Smooth muscle cell (in vitro differentiated cells): ENCODE results near the gene CPNE4. TPM values are rescaled to one million over a fixed set of nuclear protein-coding genes. Genes with fewer than 3 reads are reported as not detected.

Source experiments
- DNase-seq: peaks from one replicate; lab custom pipeline; 2025; ENCODE audit not compliant: unreplicated experiment; lab: John Stamatoyannopoulos, UW
- H2AFZ ChIP-seq: fragments of 200-600 bp; sonication (generic); 2 replicates; pipeline ENCODE4 v1.6.0; 2016; ENCODE audit warnings: antibody characterized with exemption, low read depth, mild to moderate bottlenecking
- H3F3A ChIP-seq: fragments of 200-600 bp; sonication (generic); 2 replicates; pipeline ENCODE4 v1.6.0; 2017; ENCODE audit warnings: antibody characterized with exemption, low read depth
- H3K27ac ChIP-seq: fragments of 200-600 bp; sonication (generic); 2 replicates; pipeline ENCODE4 v1.5.1; 2016; ENCODE audit warnings: low read depth, mild to moderate bottlenecking
- H3K27me3 ChIP-seq: fragments of 200-600 bp; sonication (generic); 2 replicates; pipeline ENCODE4 v1.6.1; 2016; ENCODE audit warnings: low read depth, mild to moderate bottlenecking
- H3K36me3 ChIP-seq: fragments of 200-600 bp; sonication (generic); 2 replicates; pipeline ENCODE4 v1.5.1; 2016; ENCODE audit warnings: low read depth
- H3K4me1 ChIP-seq: fragments of 200-600 bp; sonication (generic); 2 replicates; pipeline ENCODE4 v1.5.1; 2016; ENCODE audit warnings: low read depth
- H3K4me2 ChIP-seq: fragments of 200-600 bp; sonication (generic); 2 replicates; pipeline ENCODE4 v1.6.0; 2016; ENCODE audit warnings: mild to moderate bottlenecking
- H3K4me3 ChIP-seq: fragments of 200-600 bp; sonication (generic); 2 replicates; pipeline ENCODE4 v1.5.1; 2016; ENCODE audit warnings: mild to moderate bottlenecking
- H3K79me2 ChIP-seq: fragments of 200-600 bp; sonication (generic); 2 replicates; pipeline ENCODE4 v1.6.0; 2016; ENCODE audit warnings: low read depth, mild to moderate bottlenecking
- H3K9ac ChIP-seq: fragments of 200-600 bp; sonication (generic); 2 replicates; pipeline ENCODE4 v1.6.0; 2016; ENCODE audit warnings: low read depth
- H3K9me3 ChIP-seq: fragments of 200-600 bp; sonication (generic); replicated peaks from 2 replicates; pipeline ENCODE4 v1.5.1; 2016; ENCODE audit warnings: low read depth
- H4K20me1 ChIP-seq: fragments of 200-600 bp; sonication (generic); 2 replicates; pipeline ENCODE4 v1.6.0; 2016; ENCODE audit warnings: low read depth
- WGBS: methylation state at CpG from one replicate; pipeline ENCODE4 v1.1.7; 2016; ENCODE audit warnings: low lambda C conversion rate; 5-methylcytosine and 5-hydroxymethylcytosine counted together
- polyA plus RNA-seq: library from polyadenylated mRNA; unstranded; fragments of >200 nt; fragmentation: Nextera tagmentation; extraction: Ambion mirVana; gene quantifications from 2 replicates; pipeline ENCODE4 v1.2.1, GENCODE V29; 2016
- total RNA-seq: library from RNA; depleted of rRNA; stranded (reverse); fragments of >200 nt; gene quantifications from 2 replicates; pipeline ENCODE4 v1.2.3, GENCODE V29; 2014
- TF ChIP-seq, protein P1 (sequence below): fragments of 200-600 bp; sonication (generic); IDR thresholded peaks from 2 replicates; pipeline ENCODE4 v1.5.1; 2017; ENCODE audit warnings: borderline replicate concordance, mild to moderate bottlenecking, antibody characterized with exemption; ENCODE audit not compliant: insufficient read depth, poor library complexity, severe bottlenecking

The CPNE4 gene
- total and polyA plus RNA-seq, 2 experiments from 2014 or later = 0.05 to 1.6 TPM

GRCh38 chr3:131705099-131705498 lies 329.7 kb downstream of the CPNE4 start:
- Histone ChIP-seq H3K9me3 (no peaks in the 10 kb centered on the region), H3K36me3 (no peaks in the 10 kb centered on the region), H3K9ac (no peak overlapping the region), H2AFZ (no peak overlapping the region), H3F3A (no peaks in the 10 kb centered on the region), H4K20me1 (no peaks in the 10 kb centered on the region), H3K4me1 (no peaks in the 10 kb centered on the region), H3K27me3 (no peaks in the 10 kb centered on the region), H3K4me2 (no peak overlapping the region), H3K4me3 (no peak overlapping the region), H3K79me2 (no peaks in the 10 kb centered on the region), H3K27ac (peak overlapping the region; percentile 71)
- DNase-seq = no peak
- TF ChIP-seq, protein P1, sequence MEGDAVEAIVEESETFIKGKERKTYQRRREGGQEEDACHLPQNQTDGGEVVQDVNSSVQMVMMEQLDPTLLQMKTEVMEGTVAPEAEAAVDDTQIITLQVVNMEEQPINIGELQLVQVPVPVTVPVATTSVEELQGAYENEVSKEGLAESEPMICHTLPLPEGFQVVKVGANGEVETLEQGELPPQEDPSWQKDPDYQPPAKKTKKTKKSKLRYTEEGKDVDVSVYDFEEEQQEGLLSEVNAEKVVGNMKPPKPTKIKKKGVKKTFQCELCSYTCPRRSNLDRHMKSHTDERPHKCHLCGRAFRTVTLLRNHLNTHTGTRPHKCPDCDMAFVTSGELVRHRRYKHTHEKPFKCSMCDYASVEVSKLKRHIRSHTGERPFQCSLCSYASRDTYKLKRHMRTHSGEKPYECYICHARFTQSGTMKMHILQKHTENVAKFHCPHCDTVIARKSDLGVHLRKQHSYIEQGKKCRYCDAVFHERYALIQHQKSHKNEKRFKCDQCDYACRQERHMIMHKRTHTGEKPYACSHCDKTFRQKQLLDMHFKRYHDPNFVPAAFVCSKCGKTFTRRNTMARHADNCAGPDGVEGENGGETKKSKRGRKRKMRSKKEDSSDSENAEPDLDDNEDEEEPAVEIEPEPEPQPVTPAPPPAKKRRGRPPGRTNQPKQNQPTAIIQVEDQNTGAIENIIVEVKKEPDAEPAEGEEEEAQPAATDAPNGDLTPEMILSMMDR = no peak
- WGBS = 36% methylated on average over 1 of the region's 1 CpG

DNA sequence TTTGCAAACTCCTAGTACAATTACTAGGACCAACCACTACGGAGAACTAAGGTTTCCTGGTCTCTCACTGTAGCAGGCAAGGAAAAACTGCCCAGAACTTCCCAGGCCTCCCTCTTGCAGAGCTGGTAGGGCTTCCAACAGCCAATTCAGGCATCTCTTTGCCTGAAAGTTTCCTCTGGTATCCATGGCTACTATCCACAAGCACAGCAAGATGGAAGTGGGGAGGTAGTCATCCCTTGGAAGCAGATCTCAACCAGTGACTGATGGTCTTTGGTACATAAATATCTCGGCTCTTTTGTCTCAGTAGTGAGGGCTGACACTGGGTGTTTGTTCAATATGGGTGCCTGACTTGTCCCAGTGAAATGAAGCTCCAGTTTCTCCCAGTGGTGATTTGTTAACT lies 330.7 kb downstream of the CPNE4 start:
- H3K9ac ChIP-seq = no peak overlapping the region
- H3K9me3 ChIP-seq = no peaks in the 10 kb centered on the region
- no peak overlapping the region for H2AFZ ChIP-seq
- H3K36me3 ChIP-seq = no peaks in the 10 kb centered on the region
- no peaks in the 10 kb centered on the region for H3K4me1 ChIP-seq
- H3K79me2 ChIP-seq = no peaks in the 10 kb centered on the region
- H4K20me1 ChIP-seq = no peaks in the 10 kb centered on the region
- 89% methylated on average over 2 of the region's 2 CpGs for WGBS
- TF ChIP-seq, protein P1 = no peak
- H3K4me3 ChIP-seq = no peak overlapping the region
- no peak overlapping the region for H3K27ac ChIP-seq
- H3F3A ChIP-seq = no peaks in the 10 kb centered on the region
- DNase-seq = no peak
- no peaks in the 10 kb centered on the region for H3K27me3 ChIP-seq
- no peak overlapping the region for H3K4me2 ChIP-seq

DNA sequence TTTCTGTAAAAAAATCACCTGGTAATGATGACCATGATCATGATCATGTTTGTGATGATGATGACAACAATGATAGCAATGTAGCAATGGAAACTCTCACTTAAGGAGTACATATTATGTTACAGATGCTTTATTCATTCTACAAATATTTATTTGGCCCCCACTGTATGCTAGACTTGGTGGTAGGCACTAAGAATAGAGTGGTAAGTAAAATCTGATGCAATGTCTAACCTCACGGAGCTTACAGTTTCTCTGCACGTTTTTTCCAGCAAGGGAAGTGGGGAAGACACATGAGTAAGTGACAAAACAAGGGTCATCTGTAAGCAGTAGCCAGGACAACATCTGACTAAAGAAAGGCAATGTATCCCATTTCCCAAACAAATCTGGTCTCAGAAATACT lies 332.7 kb downstream of the CPNE4 start:
- TF ChIP-seq, protein P1 = no peak
- H3K79me2 ChIP-seq = no peaks in the 10 kb centered on the region
- H3F3A ChIP-seq = no peaks in the 10 kb centered on the region
- no peak overlapping the region for H3K4me3 ChIP-seq
- H3K27ac ChIP-seq = no peak overlapping the region
- H2AFZ ChIP-seq = no peak overlapping the region
- H3K9ac ChIP-seq = no peak overlapping the region
- 57% methylated on average over 2 of the region's 2 CpGs for WGBS
- no peaks in the 10 kb centered on the region for H4K20me1 ChIP-seq
- DNase-seq = no peak
- no peaks in the 10 kb centered on the region for H3K4me1 ChIP-seq
- H3K36me3 ChIP-seq = no peaks in the 10 kb centered on the region
- H3K27me3 ChIP-seq = no peaks in the 10 kb centered on the region
- H3K9me3 ChIP-seq = no peaks in the 10 kb centered on the region
- H3K4me2 ChIP-seq = no peak overlapping the region

DNA sequence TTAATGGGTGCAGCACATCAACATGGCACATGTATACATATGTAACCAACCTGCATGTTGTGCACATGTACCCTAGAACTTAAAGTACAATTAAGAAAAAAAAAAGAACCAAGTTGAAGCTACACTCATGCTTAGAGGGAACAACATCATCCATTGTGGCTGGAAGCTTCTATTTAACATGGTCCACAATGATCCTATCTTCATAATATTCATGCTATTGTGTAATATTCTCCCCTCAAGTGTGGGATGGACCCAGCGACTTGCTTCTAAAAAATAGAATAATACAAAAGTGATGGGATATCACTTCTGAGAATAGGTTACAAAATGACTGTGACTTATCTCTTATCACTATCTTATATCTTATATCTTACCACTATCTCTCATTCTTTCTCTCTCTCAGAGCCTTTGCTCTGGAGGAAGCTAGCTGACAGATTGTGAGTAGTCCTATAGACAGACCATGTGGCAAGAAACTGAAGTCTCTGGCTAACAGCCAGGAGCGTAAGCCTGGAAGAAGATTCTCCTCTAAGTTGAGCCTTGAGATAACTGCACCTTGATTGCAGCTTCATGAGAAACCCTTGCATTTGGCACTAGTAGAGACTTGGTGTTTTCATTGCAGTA lies 333.6 kb downstream of the CPNE4 start:
- H3K4me3 ChIP-seq = no peak overlapping the region
- WGBS = 95% methylated on average over 2 of the region's 2 CpGs
- H3F3A ChIP-seq = no peaks in the 10 kb centered on the region
- H4K20me1 ChIP-seq = no peaks in the 10 kb centered on the region
- no peaks in the 10 kb centered on the region for H3K36me3 ChIP-seq
- H3K9ac ChIP-seq = no peak overlapping the region
- H3K4me1 ChIP-seq = no peaks in the 10 kb centered on the region
- H2AFZ ChIP-seq = no peak overlapping the region
- no peaks in the 10 kb centered on the region for H3K79me2 ChIP-seq
- no peak for DNase-seq
- no peak overlapping the region for H3K27ac ChIP-seq
- no peaks in the 10 kb centered on the region for H3K9me3 ChIP-seq
- H3K27me3 ChIP-seq = no peaks in the 10 kb centered on the region
- TF ChIP-seq, protein P1 = no peak
- no peak overlapping the region for H3K4me2 ChIP-seq
